Measurements from ENCODE around the gene C6orf15.

DNA sequence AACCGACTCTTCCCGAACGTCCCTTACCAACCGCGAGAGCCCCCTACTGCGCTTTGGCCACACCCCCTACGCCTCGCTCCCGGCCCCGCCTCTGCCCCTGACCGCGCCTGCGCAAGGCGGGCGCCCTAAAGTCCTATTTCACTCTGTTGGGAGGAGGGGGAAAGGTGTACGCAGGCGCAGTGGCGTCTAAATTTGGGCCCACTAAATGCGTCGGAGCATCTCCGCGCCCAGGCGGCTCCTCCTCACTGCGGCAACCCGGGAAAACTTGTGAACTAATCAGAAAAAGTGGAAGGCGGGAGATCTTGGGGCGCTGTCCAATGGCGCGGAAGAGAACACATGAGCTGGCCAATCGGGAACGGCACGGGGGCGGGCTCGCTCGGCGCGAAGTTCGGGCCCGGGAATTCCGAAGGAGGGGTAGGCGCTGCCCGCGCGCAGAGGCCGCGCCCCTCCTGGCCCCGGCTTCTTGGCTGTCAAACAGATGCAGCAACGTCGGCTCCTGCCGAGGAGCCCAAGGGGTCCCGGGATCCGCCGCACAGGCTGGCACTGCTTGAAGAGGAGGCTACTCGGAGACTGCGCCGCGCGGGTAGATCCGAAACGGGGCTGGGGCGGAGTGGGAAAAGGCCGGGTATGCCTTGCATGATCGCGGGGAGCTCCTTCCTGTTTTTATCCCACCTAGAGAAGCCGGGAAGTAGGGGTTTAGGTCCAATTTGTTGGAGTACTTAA, 45.9 kb upstream of the C6orf15 start, which contains the start of gene TCF19:
- TF ChIP-seq FOXA2 (IDR thresholded peaks at IDR 0.05) (no peak), RAD21 (IDR thresholded peaks at IDR 0.05) (no peak), HNF4A (conservative IDR thresholded peaks at IDR 0.05) (peak; percentile 42 to 50), YY1 (IDR thresholded peaks at IDR 0.05) (peak; percentile 65), TAF1 (conservative IDR thresholded peaks at IDR 0.05) (no peak), MAX (IDR thresholded peaks at IDR 0.05) (no peak), JUND (IDR thresholded peaks at IDR 0.05) (no peak)
- TF ChIP-seq, protein P1, sequence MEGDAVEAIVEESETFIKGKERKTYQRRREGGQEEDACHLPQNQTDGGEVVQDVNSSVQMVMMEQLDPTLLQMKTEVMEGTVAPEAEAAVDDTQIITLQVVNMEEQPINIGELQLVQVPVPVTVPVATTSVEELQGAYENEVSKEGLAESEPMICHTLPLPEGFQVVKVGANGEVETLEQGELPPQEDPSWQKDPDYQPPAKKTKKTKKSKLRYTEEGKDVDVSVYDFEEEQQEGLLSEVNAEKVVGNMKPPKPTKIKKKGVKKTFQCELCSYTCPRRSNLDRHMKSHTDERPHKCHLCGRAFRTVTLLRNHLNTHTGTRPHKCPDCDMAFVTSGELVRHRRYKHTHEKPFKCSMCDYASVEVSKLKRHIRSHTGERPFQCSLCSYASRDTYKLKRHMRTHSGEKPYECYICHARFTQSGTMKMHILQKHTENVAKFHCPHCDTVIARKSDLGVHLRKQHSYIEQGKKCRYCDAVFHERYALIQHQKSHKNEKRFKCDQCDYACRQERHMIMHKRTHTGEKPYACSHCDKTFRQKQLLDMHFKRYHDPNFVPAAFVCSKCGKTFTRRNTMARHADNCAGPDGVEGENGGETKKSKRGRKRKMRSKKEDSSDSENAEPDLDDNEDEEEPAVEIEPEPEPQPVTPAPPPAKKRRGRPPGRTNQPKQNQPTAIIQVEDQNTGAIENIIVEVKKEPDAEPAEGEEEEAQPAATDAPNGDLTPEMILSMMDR (IDR thresholded peaks at IDR 0.05; ENCODE audit: low read depth, low read length, missing input control): no peak
- TF ChIP-seq, protein P2, sequence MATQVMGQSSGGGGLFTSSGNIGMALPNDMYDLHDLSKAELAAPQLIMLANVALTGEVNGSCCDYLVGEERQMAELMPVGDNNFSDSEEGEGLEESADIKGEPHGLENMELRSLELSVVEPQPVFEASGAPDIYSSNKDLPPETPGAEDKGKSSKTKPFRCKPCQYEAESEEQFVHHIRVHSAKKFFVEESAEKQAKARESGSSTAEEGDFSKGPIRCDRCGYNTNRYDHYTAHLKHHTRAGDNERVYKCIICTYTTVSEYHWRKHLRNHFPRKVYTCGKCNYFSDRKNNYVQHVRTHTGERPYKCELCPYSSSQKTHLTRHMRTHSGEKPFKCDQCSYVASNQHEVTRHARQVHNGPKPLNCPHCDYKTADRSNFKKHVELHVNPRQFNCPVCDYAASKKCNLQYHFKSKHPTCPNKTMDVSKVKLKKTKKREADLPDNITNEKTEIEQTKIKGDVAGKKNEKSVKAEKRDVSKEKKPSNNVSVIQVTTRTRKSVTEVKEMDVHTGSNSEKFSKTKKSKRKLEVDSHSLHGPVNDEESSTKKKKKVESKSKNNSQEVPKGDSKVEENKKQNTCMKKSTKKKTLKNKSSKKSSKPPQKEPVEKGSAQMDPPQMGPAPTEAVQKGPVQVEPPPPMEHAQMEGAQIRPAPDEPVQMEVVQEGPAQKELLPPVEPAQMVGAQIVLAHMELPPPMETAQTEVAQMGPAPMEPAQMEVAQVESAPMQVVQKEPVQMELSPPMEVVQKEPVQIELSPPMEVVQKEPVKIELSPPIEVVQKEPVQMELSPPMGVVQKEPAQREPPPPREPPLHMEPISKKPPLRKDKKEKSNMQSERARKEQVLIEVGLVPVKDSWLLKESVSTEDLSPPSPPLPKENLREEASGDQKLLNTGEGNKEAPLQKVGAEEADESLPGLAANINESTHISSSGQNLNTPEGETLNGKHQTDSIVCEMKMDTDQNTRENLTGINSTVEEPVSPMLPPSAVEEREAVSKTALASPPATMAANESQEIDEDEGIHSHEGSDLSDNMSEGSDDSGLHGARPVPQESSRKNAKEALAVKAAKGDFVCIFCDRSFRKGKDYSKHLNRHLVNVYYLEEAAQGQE (IDR thresholded peaks at IDR 0.05): no peak
